ENCODE results near the gene NEK1.
"Not testable (repeated sequence)": the region's sequence is repeated elsewhere in the genome, so short reads cannot be mapped to it uniquely, and the experiment has no call there.

The NEK1 gene

GRCh38 chr4:169557061-169557636 is 55.2 kb downstream of the NEK1 start:
- DNase-seq (ENCODE audit: low read depth, low spot score): no peak
- TF ChIP-seq, protein P1, sequence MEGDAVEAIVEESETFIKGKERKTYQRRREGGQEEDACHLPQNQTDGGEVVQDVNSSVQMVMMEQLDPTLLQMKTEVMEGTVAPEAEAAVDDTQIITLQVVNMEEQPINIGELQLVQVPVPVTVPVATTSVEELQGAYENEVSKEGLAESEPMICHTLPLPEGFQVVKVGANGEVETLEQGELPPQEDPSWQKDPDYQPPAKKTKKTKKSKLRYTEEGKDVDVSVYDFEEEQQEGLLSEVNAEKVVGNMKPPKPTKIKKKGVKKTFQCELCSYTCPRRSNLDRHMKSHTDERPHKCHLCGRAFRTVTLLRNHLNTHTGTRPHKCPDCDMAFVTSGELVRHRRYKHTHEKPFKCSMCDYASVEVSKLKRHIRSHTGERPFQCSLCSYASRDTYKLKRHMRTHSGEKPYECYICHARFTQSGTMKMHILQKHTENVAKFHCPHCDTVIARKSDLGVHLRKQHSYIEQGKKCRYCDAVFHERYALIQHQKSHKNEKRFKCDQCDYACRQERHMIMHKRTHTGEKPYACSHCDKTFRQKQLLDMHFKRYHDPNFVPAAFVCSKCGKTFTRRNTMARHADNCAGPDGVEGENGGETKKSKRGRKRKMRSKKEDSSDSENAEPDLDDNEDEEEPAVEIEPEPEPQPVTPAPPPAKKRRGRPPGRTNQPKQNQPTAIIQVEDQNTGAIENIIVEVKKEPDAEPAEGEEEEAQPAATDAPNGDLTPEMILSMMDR (IDR thresholded peaks at IDR 0.05; ENCODE audit: insufficient read depth, low read length, missing control alignments): no peak
- no peak overlapping the region for H3K4me3 ChIP-seq (ENCODE audit: low read depth, low read length)
- POLR2A ChIA-PET: no interaction called here
- CTCF ChIA-PET: interaction anchor here (2.4 kb wide), 1 partner anchor 9 kb away, joined by 16 read pairs; no protein-coding TSS in a partner anchor

GRCh38 chr4:169546548-169546947 is 65.8 kb downstream of the NEK1 start:
- H3K4me3 ChIP-seq (ENCODE audit: low read depth, low read length); CTCF ChIA-PET; POLR2A ChIA-PET; DNase-seq (ENCODE audit: low read depth, low spot score): not testable (repeated sequence)

- TF ChIP-seq, protein P1 (IDR thresholded peaks at IDR 0.05; ENCODE audit: insufficient read depth, low read length, missing control alignments): no peak
- ChIA-PET POLR2A (no interaction called here), CTCF (interaction anchor here (1.0 kb wide), 1 partner anchor 8 kb away, joined by 3 read pairs; no protein-coding TSS in a partner anchor)
- no peak for DNase-seq (ENCODE audit: low read depth, low spot score)
- no peak overlapping the region for H3K4me3 ChIP-seq (ENCODE audit: low read depth, low read length)
Measured at GRCh38 chr4:169540774-169541173, 71.6 kb downstream of the NEK1 start.

DNA sequence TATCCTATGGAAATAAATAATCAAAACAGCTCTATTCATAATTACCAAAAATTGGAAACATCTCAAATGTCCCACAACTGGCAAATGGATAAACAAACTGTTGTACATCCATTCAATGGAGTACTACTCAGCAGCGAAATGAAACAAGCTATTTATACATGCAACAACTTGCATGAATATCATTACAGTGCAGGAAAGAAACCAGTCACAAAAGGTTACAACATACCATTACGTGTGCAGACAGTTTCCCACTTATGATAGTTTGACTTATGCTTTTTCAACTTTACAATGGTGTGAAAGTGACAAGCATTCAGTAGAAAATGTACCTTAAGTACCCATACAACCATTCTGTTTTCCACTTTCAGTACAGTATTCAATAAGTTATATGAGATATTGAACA is 82.3 kb downstream of the NEK1 start:
- ChIA-PET CTCF (no interaction called here), POLR2A (no interaction called here)
- TF ChIP-seq, protein P1 (IDR thresholded peaks at IDR 0.05; ENCODE audit: insufficient read depth, low read length, missing control alignments): no peak
- DNase-seq (ENCODE audit: low read depth, low spot score): no peak
- H3K4me3 ChIP-seq (ENCODE audit: low read depth, low read length): no peak overlapping the region

DNA sequence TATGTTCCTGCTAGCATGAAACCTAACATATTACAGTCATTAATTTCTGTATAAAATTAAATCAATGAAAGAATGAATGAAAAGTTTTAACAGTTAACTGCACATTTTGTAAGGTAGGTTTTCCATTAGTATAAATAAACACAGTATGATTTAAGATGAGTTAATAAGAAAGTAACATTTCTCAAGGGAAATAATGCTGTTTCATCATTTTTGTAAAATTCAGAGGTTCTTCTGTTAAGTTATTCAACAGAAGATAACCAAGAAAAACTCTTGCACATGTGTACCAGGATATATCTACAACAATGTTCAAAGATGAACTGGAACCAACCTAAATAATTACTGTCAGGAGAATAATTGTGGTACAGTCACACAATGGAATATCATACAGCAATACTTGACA is 88.6 kb downstream of the NEK1 start:
- TF ChIP-seq, protein P1 (IDR thresholded peaks at IDR 0.05; ENCODE audit: insufficient read depth, low read length, missing control alignments): no peak
- DNase-seq (ENCODE audit: low read depth, low spot score): no peak
- POLR2A ChIA-PET: no interaction called here
- CTCF ChIA-PET: interaction anchor here (1.1 kb wide), 1 partner anchor 31 kb away, joined by 3 read pairs; no protein-coding TSS in a partner anchor
- no peak overlapping the region for H3K4me3 ChIP-seq (ENCODE audit: low read depth, low read length)

GRCh38 chr4:169510617-169511016 is 101.8 kb downstream of the NEK1 start:
- no peak overlapping the region for H3K4me3 ChIP-seq (ENCODE audit: low read depth, low read length)
- ChIA-PET POLR2A (no interaction called here), CTCF (interaction anchor here (1.3 kb wide), 1 partner anchor 55 kb away, joined by 4 read pairs; no protein-coding TSS in a partner anchor)
- TF ChIP-seq, protein P1 (IDR thresholded peaks at IDR 0.05; ENCODE audit: insufficient read depth, low read length, missing control alignments): no peak
- DNase-seq (ENCODE audit: low read depth, low spot score): no peak

- CTCF ChIA-PET: interaction anchor here (1.6 to 3.3 kb wide), 2 partner anchors 14 to 59 kb away, joined by 7 to 13 read pairs; no protein-coding TSS in a partner anchor
- POLR2A ChIA-PET: no interaction called here
- no peak overlapping the region for H3K4me3 ChIP-seq (ENCODE audit: low read depth, low read length)
- TF ChIP-seq, protein P1 (IDR thresholded peaks at IDR 0.05; ENCODE audit: insufficient read depth, low read length, missing control alignments): no peak
- DNase-seq (ENCODE audit: low read depth, low spot score): no peak
Measured at GRCh38 chr4:169506903-169507302, 105.5 kb downstream of the NEK1 start.

DNA sequence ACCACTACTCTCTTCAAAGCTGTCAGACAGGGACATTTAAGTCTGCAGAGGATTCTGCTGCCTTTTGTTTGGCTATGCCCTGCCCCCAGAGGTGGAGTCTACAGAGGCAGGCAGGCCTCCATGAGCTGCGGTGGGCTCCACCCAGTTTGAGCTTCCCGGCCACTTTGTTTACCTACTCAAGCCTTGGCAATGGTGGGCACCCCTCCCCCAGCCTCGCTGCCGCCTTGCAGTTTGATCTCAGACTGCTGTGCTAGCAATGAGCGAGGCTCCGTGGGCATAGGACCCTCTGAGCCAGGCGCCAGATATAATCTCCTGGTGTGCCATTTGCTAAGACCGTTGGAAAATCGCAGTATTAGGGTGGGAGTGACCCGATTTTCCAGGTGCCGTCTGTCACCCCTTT is 112.5 kb downstream of the NEK1 start:
- POLR2A ChIA-PET; DNase-seq (ENCODE audit: low read depth, low spot score); H3K4me3 ChIP-seq (ENCODE audit: low read depth, low read length); CTCF ChIA-PET: not testable (repeated sequence)

DNA sequence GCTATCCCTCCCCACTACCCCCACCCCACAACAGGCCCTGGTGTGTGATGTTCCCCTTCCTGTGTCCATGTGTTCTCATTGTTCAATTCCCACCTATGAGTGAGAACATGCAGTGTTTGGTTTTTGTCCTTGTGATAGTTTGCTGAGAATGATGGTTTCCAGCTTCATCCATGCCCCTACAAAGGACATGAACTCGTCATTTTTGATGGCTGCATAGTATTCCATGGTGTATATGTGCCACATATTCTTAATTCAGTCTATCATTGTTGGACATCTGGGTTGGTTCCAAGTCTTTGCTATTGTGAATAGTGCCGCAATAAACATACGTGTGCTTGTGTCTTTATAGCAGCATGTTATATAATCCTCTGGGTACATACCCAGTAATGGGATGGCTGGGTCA is 118.1 kb downstream of the NEK1 start:
- H3K4me3 ChIP-seq (ENCODE audit: low read depth, low read length); POLR2A ChIA-PET; DNase-seq (ENCODE audit: low read depth, low spot score): not testable (repeated sequence)
- CTCF ChIA-PET: interaction anchor here (1.2 to 7.6 kb wide), 4 partner anchors 13 to 572 kb away, joined by 3 to 115 read pairs (median 8); no protein-coding TSS in a partner anchor

Measured in AG04449 (cell line).